SK-N-MC (cell line): ENCODE measurements around the gene S100G.
A peak's percentile ranks its signal among the peaks of the same experiment; 100 is the strongest.

Experiments
- DNase-seq: peaks from one replicate; pipeline ENCODE4 v3.0.0-alpha.2; 2011; ENCODE audit warnings: low read depth, low spot score
- H3K27ac ChIP-seq: fragments of 200-600 bp; sonication (generic); 2 replicates; pipeline ENCODE4 v1.5.1; 2016; ENCODE audit warnings: mixed run types
- H3K36me3 ChIP-seq: fragments of 200-600 bp; sonication (generic); 2 replicates; pipeline ENCODE4 v1.6.1; 2017; ENCODE audit warnings: antibody characterized with exemption, low read length, mixed read lengths; ENCODE audit not compliant: insufficient read depth
- H3K4me3 ChIP-seq: fragments of 200-600 bp; sonication (generic); 2 replicates; pipeline ENCODE4 v1.5.1; 2016
- H3K9ac ChIP-seq: fragments of 200-600 bp; sonication (generic); 2 replicates; pipeline ENCODE4 v1.8.0; 2017; ENCODE audit warnings: mixed run types, mixed read lengths; ENCODE audit not compliant: insufficient read length
- H3K9me3 ChIP-seq: fragments of 200-600 bp; sonication (generic); 2 replicates; pipeline ENCODE4 v1.6.1; 2017; ENCODE audit warnings: low read depth, mild to moderate bottlenecking, antibody characterized with exemption, low read length, moderate library complexity, mixed read lengths
- EZH2 ChIP-seq: fragments of 200-600 bp; sonication (generic); IDR thresholded peaks from one replicate; pipeline ENCODE4 v1.6.1; 2017; ENCODE audit warnings: antibody characterized with exemption
- FOXP2 ChIP-seq: optimal IDR thresholded peaks from 2 replicates; pipeline ENCODE3; 2011; ENCODE audit warnings: mild to moderate bottlenecking, moderate library complexity; ENCODE audit not compliant: insufficient read depth; ENCODE audit errors: extremely low read length, control extremely low read depth
- POLR2AphosphoS5 ChIP-seq: IDR thresholded peaks from 2 replicates; pipeline ENCODE4 v1.6.1; 2012; ENCODE audit warnings: mild to moderate bottlenecking, low read depth, low read length, borderline replicate concordance

Gene S100G

GRCh38 chrX:16638533-16638932 is 11.4 kb upstream of the S100G start:
- no peak for TF ChIP-seq POLR2AphosphoS5
- no peak for TF ChIP-seq FOXP2
- no peak for TF ChIP-seq EZH2

GRCh38 chrX:16639966-16640365 is 10.0 kb upstream of the S100G start:
- TF ChIP-seq FOXP2 (no peak), EZH2 (no peak), POLR2AphosphoS5 (no peak)
- H3K9me3 ChIP-seq: no peaks in the 10 kb centered on the region
- no peak overlapping the region for H3K27ac ChIP-seq
- no peaks in the 10 kb centered on the region for H3K36me3 ChIP-seq
- DNase-seq: no peak
- H3K9ac ChIP-seq: no peak overlapping the region
- no peak overlapping the region for H3K4me3 ChIP-seq

More at GRCh38 chrX:16638533-16638932, 11.4 kb upstream of the S100G start:
- no peaks in the 10 kb centered on the region for H3K9me3 ChIP-seq
- no peak for DNase-seq
- H3K36me3 ChIP-seq: no peaks in the 10 kb centered on the region
- H3K27ac ChIP-seq: no peak overlapping the region
- no peak overlapping the region for H3K9ac ChIP-seq
- no peak overlapping the region for H3K4me3 ChIP-seq

- Histone ChIP-seq H3K27ac (no peak overlapping the region), H3K9ac (no peak overlapping the region), H3K36me3 (no peaks in the 10 kb centered on the region), H3K4me3 (no peak overlapping the region), H3K9me3 (no peaks in the 10 kb centered on the region)
- DNase-seq: no peak
- TF ChIP-seq POLR2AphosphoS5: no peak
- TF ChIP-seq FOXP2: no peak
- no peak for TF ChIP-seq EZH2
These were observed 9.1 kb upstream of the S100G start for GRCh38 chrX:16640823-16641222.

- Histone ChIP-seq H3K36me3 (no peaks in the 10 kb centered on the region), H3K27ac (no peak overlapping the region), H3K9ac (no peak overlapping the region), H3K9me3 (no peaks in the 10 kb centered on the region), H3K4me3 (no peak overlapping the region)
- DNase-seq: no peak
- TF ChIP-seq POLR2AphosphoS5 (no peak), FOXP2 (no peak), EZH2 (no peak)
These were observed 6.8 kb upstream of the S100G start for GRCh38 chrX:16643176-16643575.

- H3K4me3 ChIP-seq: no peak overlapping the region
- no peaks in the 10 kb centered on the region for H3K9me3 ChIP-seq
- no peak for DNase-seq
- H3K9ac ChIP-seq: no peak overlapping the region
- no peak overlapping the region for H3K27ac ChIP-seq
- TF ChIP-seq EZH2 (no peak), FOXP2 (no peak), POLR2AphosphoS5 (no peak)
- no peaks in the 10 kb centered on the region for H3K36me3 ChIP-seq
These were observed 3.4 kb upstream of the S100G start for GRCh38 chrX:16646366-16647138.

GRCh38 chrX:16651391-16652024 is 1.6 kb downstream of the S100G start:
- Histone ChIP-seq H3K9me3 (no peaks in the 10 kb centered on the region), H3K36me3 (no peaks in the 10 kb centered on the region), H3K4me3 (no peak overlapping the region), H3K9ac (no peak overlapping the region), H3K27ac (0 out of 2 replicates have a peak overlapping the region, but pooled peaks have one; percentile 3)
- no peak for DNase-seq
- TF ChIP-seq FOXP2 (no peak), EZH2 (no peak)

GRCh38 chrX:16653424-16653823 is 3.5 kb downstream of the S100G start:
- DNase-seq: no peak
- H3K27ac ChIP-seq: no peak overlapping the region
- H3K9me3 ChIP-seq: no peaks in the 10 kb centered on the region
- TF ChIP-seq FOXP2 (no peak), POLR2AphosphoS5 (no peak), EZH2 (no peak)
- H3K4me3 ChIP-seq: no peak overlapping the region
- no peak overlapping the region for H3K9ac ChIP-seq
- H3K36me3 ChIP-seq: no peaks in the 10 kb centered on the region

GRCh38 chrX:16654093-16654492 is 4.1 kb downstream of the S100G start:
- DNase-seq: no peak
- Histone ChIP-seq H3K9me3 (no peaks in the 10 kb centered on the region), H3K4me3 (no peak overlapping the region), H3K36me3 (no peaks in the 10 kb centered on the region), H3K27ac (no peak overlapping the region), H3K9ac (no peak overlapping the region)
- TF ChIP-seq FOXP2: no peak
- TF ChIP-seq POLR2AphosphoS5: no peak
- no peak for TF ChIP-seq EZH2
